Trophoblast cell (in vitro differentiated cells and primary cell): ENCODE data around the gene ALKBH5.
A peak's percentile ranks its signal among the peaks of the same experiment; 100 is the strongest.

Experiments used
- DNase-seq, 2 donors: peaks; one replicate each; pipeline ENCODE4 v3.0.0-alpha.2; 2016
- H2AFZ ChIP-seq: 2 replicates; pipeline ENCODE4 v1.6.1; 2013; ENCODE audit warnings: low read length, moderate library complexity, mild to moderate bottlenecking; ENCODE audit not compliant: insufficient read depth, poor library complexity
- H2AK5ac ChIP-seq: 2 replicates; pipeline ENCODE4 v1.6.1; 2013; ENCODE audit warnings: mild to moderate bottlenecking, low read length
- H2BK120ac ChIP-seq: 2 replicates; pipeline ENCODE4 v1.6.1; 2013; ENCODE audit warnings: low read length, mild to moderate bottlenecking, moderate library complexity; ENCODE audit not compliant: insufficient read depth, poor library complexity
- H2BK12ac ChIP-seq: 2 replicates; pipeline ENCODE4 v1.6.1; 2013; ENCODE audit warnings: mild to moderate bottlenecking, low read length, moderate library complexity
- H2BK5ac ChIP-seq: 2 replicates; pipeline ENCODE4 v1.6.1; 2013; ENCODE audit warnings: low read length, low read depth, moderate library complexity, mild to moderate bottlenecking; ENCODE audit not compliant: poor library complexity
- H3K14ac ChIP-seq: 2 replicates; pipeline ENCODE4 v1.6.1; 2013; ENCODE audit warnings: mild to moderate bottlenecking, low read length
- H3K18ac ChIP-seq: 2 replicates; pipeline ENCODE4 v1.6.1; 2013; ENCODE audit warnings: mild to moderate bottlenecking, low read length
- H3K23ac ChIP-seq: 2 replicates; pipeline ENCODE4 v1.6.1; 2013; ENCODE audit warnings: low read length
- H3K27ac ChIP-seq: 2 replicates; pipeline ENCODE4 v1.5.1; 2013; ENCODE audit warnings: low read depth, mild to moderate bottlenecking, inconsistent platforms, low read length, moderate library complexity
- H3K27me3 ChIP-seq: 2 replicates; pipeline ENCODE4 v1.6.1; 2013; ENCODE audit warnings: inconsistent platforms, mild to moderate bottlenecking, low read length, moderate library complexity; ENCODE audit not compliant: insufficient read depth
- H3K36me3 ChIP-seq, 2 experiments: 1 replicate in 1 of 2; 2 replicates in 1 of 2; pipeline ENCODE4 v1.6.1; 2013; ENCODE audit warnings: low read length in 2 of 2, mild to moderate bottlenecking in 2 of 2, moderate library complexity in 1 of 2; ENCODE audit not compliant: insufficient read depth in 2 of 2, control insufficient read depth in 1 of 2
- H3K4ac ChIP-seq: 2 replicates; pipeline ENCODE4 v1.6.1; 2013; ENCODE audit warnings: low read depth, mild to moderate bottlenecking, low read length, moderate library complexity
- H3K4me1 ChIP-seq, 2 experiments: 1 replicate in 1 of 2; 2 replicates in 1 of 2; pipeline ENCODE4 v1.6.1; 2013; ENCODE audit warnings: low read length in 2 of 2, mild to moderate bottlenecking in 2 of 2, moderate library complexity in 1 of 2; ENCODE audit not compliant: insufficient read depth in 2 of 2, control insufficient read depth in 1 of 2
- H3K4me2 ChIP-seq: 2 replicates; pipeline ENCODE4 v1.6.1; 2013; ENCODE audit warnings: inconsistent platforms, mild to moderate bottlenecking, low read length, moderate library complexity
- H3K4me3 ChIP-seq: 2 replicates; pipeline ENCODE4 v1.5.1; 2013; ENCODE audit warnings: mild to moderate bottlenecking, low read depth, low read length, inconsistent platforms
- H3K79me1 ChIP-seq: one replicate; pipeline ENCODE4 v1.6.1; 2013; ENCODE audit warnings: low read length
- H3K79me2 ChIP-seq: 2 replicates; pipeline ENCODE4 v1.6.1; 2013; ENCODE audit warnings: low read length, mild to moderate bottlenecking; ENCODE audit not compliant: control insufficient read depth, insufficient read depth, poor library complexity
- H3K9ac ChIP-seq: 2 replicates; pipeline ENCODE4 v1.6.1; 2013; ENCODE audit warnings: mild to moderate bottlenecking, low read length
- H3K9me3 ChIP-seq: 2 replicates; pipeline ENCODE4 v1.6.1; 2013; ENCODE audit warnings: low read depth, mild to moderate bottlenecking, control low read depth, inconsistent platforms, low read length; ENCODE audit not compliant: insufficient read depth
- H4K12ac ChIP-seq: 2 replicates; pipeline ENCODE4 v1.6.1; 2013; ENCODE audit warnings: low read depth, mild to moderate bottlenecking, low read length, moderate library complexity
- H4K8ac ChIP-seq: 2 replicates; pipeline ENCODE4 v1.6.1; 2013; ENCODE audit warnings: low read depth, mild to moderate bottlenecking, low read length, moderate library complexity
- H4K91ac ChIP-seq: one replicate; pipeline ENCODE4 v1.6.1; 2013; ENCODE audit warnings: low read depth, mild to moderate bottlenecking, low read length, moderate library complexity
- WGBS: extraction: QIAGEN DNeasy Blood & Tissue Kit; methylation state at CpG from one replicate; pipeline ENCODE4 v1.1.7; 2013; ENCODE audit warnings: missing lambda C conversion rate; ENCODE audit not compliant: insufficient read length, insufficient coverage; ENCODE audit errors: extremely low coverage; 5-methylcytosine and 5-hydroxymethylcytosine counted together

ALKBH5 gene

GRCh38 chr17:18185832-18186626, 2.4 kb downstream of the ALKBH5 start:
- Histone ChIP-seq H4K91ac (no peak overlapping the region), H2AK5ac (no peak overlapping the region)

GRCh38 chr17:18186627-18186982, 3.0 kb downstream of the ALKBH5 start:
- H3K79me2 ChIP-seq, result peaks cover 41% of the 10 kb centered on the region
- peaks cover 18 to 21% of the 10 kb centered on the region in 2 experiments for H3K36me3 ChIP-seq
- H4K91ac ChIP-seq, result no peak overlapping the region
- peak overlapping the region; percentile 15 for H3K27ac ChIP-seq
- peaks cover 25 to 39% of the 10 kb centered on the region in 2 experiments for H3K4me1 ChIP-seq
- no peak overlapping the region for H3K4ac ChIP-seq
- H3K18ac ChIP-seq, result no peak overlapping the region
- H2BK5ac ChIP-seq, result no peak overlapping the region
- no peak overlapping the region for H3K23ac ChIP-seq
- no peak overlapping the region for H4K12ac ChIP-seq
- no peaks in the 10 kb centered on the region for H3K27me3 ChIP-seq
- H3K9me3 ChIP-seq, result no peaks in the 10 kb centered on the region
- peak in 1 of 2 donors; percentile 40 for DNase-seq
- peaks cover 13% of the 10 kb centered on the region for H3K79me1 ChIP-seq
- no peak overlapping the region for H2AK5ac ChIP-seq
- H2BK120ac ChIP-seq, result no peak overlapping the region
- H2AFZ ChIP-seq, result no peak overlapping the region
- no peak overlapping the region for H2BK12ac ChIP-seq
- peak overlapping the region; percentile 44 for H3K4me2 ChIP-seq
- WGBS, result no CpG with 5 or more reads among the region's 1 CpG
- H4K8ac ChIP-seq, result no peak overlapping the region
- H3K9ac ChIP-seq, result no peak overlapping the region
- H3K4me3 ChIP-seq, result no peak overlapping the region
- H3K14ac ChIP-seq, result no peak overlapping the region

More at GRCh38 chr17:18185832-18186626, 2.4 kb downstream of the ALKBH5 start:
- H3K14ac ChIP-seq, result no peak overlapping the region
- peak overlapping the region; percentile 83 for H3K4ac ChIP-seq
- no peak overlapping the region for H3K9ac ChIP-seq
- no peak overlapping the region for H3K18ac ChIP-seq
- no peak overlapping the region for H3K27ac ChIP-seq
- peaks cover 25 to 39% of the 10 kb centered on the region in 2 experiments for H3K4me1 ChIP-seq
- DNase-seq, result peak in 1 of 2 donors; percentile 12
- H3K9me3 ChIP-seq, result no peaks in the 10 kb centered on the region
- no peak overlapping the region for H2BK5ac ChIP-seq
- H2AFZ ChIP-seq, result no peak overlapping the region
- no peak overlapping the region for H3K23ac ChIP-seq
- H3K79me2 ChIP-seq, result peaks cover 39% of the 10 kb centered on the region
- no peak overlapping the region for H3K4me3 ChIP-seq
- H3K36me3 ChIP-seq, result peaks cover 14 to 17% of the 10 kb centered on the region in 2 experiments
- no peak overlapping the region for H2BK12ac ChIP-seq
- peaks cover 13% of the 10 kb centered on the region for H3K79me1 ChIP-seq
- H3K4me2 ChIP-seq, result peak overlapping the region; percentile 44
- no peaks in the 10 kb centered on the region for H3K27me3 ChIP-seq
- no CpG with 5 or more reads among the region's 10 CpGs for WGBS
- H2BK120ac ChIP-seq, result no peak overlapping the region
- H4K12ac ChIP-seq, result no peak overlapping the region
- no peak overlapping the region for H4K8ac ChIP-seq

GRCh38 chr17:18187226-18187625, 3.6 kb downstream of the ALKBH5 start:
- no peak for DNase-seq
- Histone ChIP-seq H4K8ac (no peak overlapping the region), H3K4me3 (no peak overlapping the region), H3K4me1 (peaks cover 22 to 37% of the 10 kb centered on the region in 2 experiments), H2BK12ac (no peak overlapping the region), H3K9ac (no peak overlapping the region), H3K27me3 (no peaks in the 10 kb centered on the region), H2AFZ (no peak overlapping the region), H3K18ac (no peak overlapping the region), H3K4me2 (peak overlapping the region; percentile 44), H3K14ac (no peak overlapping the region), H2BK5ac (no peak overlapping the region), H3K4ac (no peak overlapping the region), H4K91ac (no peak overlapping the region), H3K23ac (no peak overlapping the region), H3K27ac (no peak overlapping the region), H3K36me3 (peaks cover 19 to 21% of the 10 kb centered on the region in 2 experiments), H3K79me2 (peaks cover 42% of the 10 kb centered on the region), H3K79me1 (peaks cover 13% of the 10 kb centered on the region), H2BK120ac (no peak overlapping the region), H4K12ac (no peak overlapping the region), H2AK5ac (no peak overlapping the region), H3K9me3 (no peaks in the 10 kb centered on the region)
- no CpG with 5 or more reads among the region's 2 CpGs for WGBS

DNA sequence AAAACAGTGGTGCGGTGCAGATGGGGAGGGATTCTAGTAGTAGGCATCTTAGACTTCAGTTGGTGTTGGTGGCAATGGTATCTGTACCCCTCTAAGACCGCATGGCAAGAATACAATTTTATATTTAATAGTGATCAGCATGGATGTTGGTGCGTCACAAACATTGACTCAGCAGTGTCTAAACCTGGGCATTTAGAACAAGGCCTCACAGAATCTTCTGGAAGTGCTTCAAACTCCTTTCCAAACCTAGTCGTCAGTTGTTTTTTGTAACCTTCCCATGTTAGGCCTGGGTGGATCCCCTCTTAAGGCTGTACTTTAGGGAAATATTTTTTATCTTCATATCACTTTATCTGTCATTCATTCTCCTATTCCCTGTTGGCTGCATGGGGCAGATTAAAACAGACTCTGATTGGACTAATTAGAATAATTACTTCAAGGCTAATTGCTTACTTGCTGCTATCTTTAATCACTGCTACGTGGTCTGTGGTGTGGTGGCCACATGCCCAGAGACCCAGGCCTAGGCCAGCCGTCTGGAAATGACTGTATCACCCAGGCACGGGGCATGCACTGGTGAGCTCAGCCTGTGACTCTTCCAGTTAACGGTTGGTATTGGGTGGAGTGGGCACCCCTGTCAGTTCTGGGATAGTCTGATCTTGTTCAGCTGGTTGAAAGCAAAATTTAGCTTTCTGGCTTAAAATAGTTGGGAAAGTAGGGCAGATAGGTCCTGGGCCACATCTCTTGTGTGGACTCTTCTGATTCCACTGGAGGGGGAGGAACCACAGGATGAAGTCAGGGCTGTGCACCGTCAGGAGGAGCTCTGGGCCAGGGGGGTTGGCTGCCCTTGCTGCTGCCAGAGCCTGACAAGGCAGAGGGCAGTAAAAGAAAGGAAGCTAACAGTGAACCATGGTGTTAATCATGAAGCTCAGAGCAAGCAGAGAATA, 4.5 kb downstream of the ALKBH5 start:
- Histone ChIP-seq H3K14ac (no peak overlapping the region), H3K9ac (no peak overlapping the region), H3K36me3 (peaks cover 21 to 23% of the 10 kb centered on the region in 2 experiments), H2BK120ac (no peak overlapping the region), H4K8ac (no peak overlapping the region), H2AFZ (no peak overlapping the region), H3K4me2 (no peak overlapping the region), H2BK5ac (no peak overlapping the region), H3K23ac (no peak overlapping the region), H2BK12ac (no peak overlapping the region), H3K27ac (no peak overlapping the region), H3K79me2 (peaks cover 38% of the 10 kb centered on the region), H4K12ac (no peak overlapping the region), H3K27me3 (no peaks in the 10 kb centered on the region), H3K4me1 (peaks cover 19 to 34% of the 10 kb centered on the region in 2 experiments), H3K79me1 (peaks cover 5% of the 10 kb centered on the region), H3K4ac (peak overlapping the region; percentile 92), H3K9me3 (no peaks in the 10 kb centered on the region), H4K91ac (no peak overlapping the region), H3K18ac (no peak overlapping the region), H3K4me3 (no peak overlapping the region), H2AK5ac (no peak overlapping the region)
- DNase-seq, result no peak
- WGBS, result no CpG with 5 or more reads among the region's 9 CpGs
